Measurements from ENCODE around the gene ALOX15B.

DNA sequence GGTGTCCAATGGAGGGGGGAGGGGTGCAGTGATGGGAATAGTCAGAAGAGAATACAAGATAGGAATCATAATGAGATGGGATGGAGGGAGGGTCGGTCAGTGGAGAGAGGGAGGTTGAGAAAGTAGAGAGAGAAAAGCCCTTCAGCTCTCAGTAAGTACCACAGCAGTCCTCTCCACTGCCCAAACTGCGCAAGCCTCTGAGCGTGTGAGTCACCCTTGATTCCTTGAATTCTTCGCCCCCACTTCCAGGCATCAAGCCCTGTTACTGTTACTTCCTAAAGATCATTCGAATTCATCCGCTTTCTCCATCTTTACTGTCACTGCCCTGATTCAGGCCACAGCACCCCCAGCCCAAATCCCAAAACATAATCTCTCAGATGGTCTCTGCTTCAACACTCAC, 34.0 kb upstream of the ALOX15B start:
- TF ChIP-seq, protein P1, sequence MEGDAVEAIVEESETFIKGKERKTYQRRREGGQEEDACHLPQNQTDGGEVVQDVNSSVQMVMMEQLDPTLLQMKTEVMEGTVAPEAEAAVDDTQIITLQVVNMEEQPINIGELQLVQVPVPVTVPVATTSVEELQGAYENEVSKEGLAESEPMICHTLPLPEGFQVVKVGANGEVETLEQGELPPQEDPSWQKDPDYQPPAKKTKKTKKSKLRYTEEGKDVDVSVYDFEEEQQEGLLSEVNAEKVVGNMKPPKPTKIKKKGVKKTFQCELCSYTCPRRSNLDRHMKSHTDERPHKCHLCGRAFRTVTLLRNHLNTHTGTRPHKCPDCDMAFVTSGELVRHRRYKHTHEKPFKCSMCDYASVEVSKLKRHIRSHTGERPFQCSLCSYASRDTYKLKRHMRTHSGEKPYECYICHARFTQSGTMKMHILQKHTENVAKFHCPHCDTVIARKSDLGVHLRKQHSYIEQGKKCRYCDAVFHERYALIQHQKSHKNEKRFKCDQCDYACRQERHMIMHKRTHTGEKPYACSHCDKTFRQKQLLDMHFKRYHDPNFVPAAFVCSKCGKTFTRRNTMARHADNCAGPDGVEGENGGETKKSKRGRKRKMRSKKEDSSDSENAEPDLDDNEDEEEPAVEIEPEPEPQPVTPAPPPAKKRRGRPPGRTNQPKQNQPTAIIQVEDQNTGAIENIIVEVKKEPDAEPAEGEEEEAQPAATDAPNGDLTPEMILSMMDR (conservative IDR thresholded peaks at IDR 0.05 in 1 of 2, IDR thresholded peaks at IDR 0.05 in 1 of 2; ENCODE audit: extremely low read depth in 1 of 2, insufficient read depth in 1 of 2, low read depth in 1 of 2, low read length in 2 of 2) = no peak
- no peak for TF ChIP-seq EZH2 (IDR thresholded peaks at IDR 0.05; ENCODE audit: borderline replicate concordance, low read length)
